HepG2 (cell line): ENCODE measurements around the gene PXMP2. TPM values are rescaled to one million over a fixed set of nuclear protein-coding genes. Genes with fewer than 3 reads are reported as not detected.

Source experiments
- ARHGAP35 ChIP-seq: sonication (generic); formaldehyde crosslinking; IDR thresholded peaks from 2 replicates; pipeline ENCODE4 v1.9.0; 2022; ENCODE audit warnings: mild to moderate bottlenecking, inconsistent platforms, moderate library complexity, missing genetic modification reagents, borderline replicate concordance
- CREB1 ChIP-seq, 2 experiments: fragments of 450-650 bp in 1 of 2; IDR thresholded peaks; 2 replicates each; pipeline ENCODE4 v1.6.1; 2016 to 2017; ENCODE audit warnings: control low read depth in 1 of 2, mild to moderate bottlenecking in 1 of 2, missing compliant biosample characterization in 1 of 2, missing genetic modification characterization in 1 of 2
- CSRNP1 ChIP-seq: sonication (generic); formaldehyde crosslinking; IDR thresholded peaks from 2 replicates; pipeline ENCODE4 v1.8.1; 2023; ENCODE audit warnings: mild to moderate bottlenecking, missing genetic modification reagents
- ETS1 ChIP-seq: sonication (generic); formaldehyde crosslinking; IDR thresholded peaks from 2 replicates; pipeline ENCODE4 v1.4.0; 2020; ENCODE audit warnings: missing genetic modification reagents
- KDM6A ChIP-seq: IDR thresholded peaks from 2 replicates; pipeline ENCODE4 v1.6.1; 2016; ENCODE audit warnings: low read depth
- KMT2B ChIP-seq: IDR thresholded peaks from 2 replicates; pipeline ENCODE4 v1.6.1; 2016; ENCODE audit warnings: missing genetic modification reagents, missing compliant biosample characterization
- PAX8 ChIP-seq: sonication (generic); formaldehyde crosslinking; IDR thresholded peaks from 2 replicates; pipeline ENCODE4 v1.8.0; 2022; ENCODE audit warnings: mild to moderate bottlenecking, missing genetic modification reagents, borderline replicate concordance
- PHF8 ChIP-seq: sonication (generic); formaldehyde crosslinking; IDR thresholded peaks from 2 replicates; pipeline ENCODE4 v1.5.0; 2020; ENCODE audit warnings: missing genetic modification reagents
- RAD51 ChIP-seq: fragments of 450-650 bp; IDR thresholded peaks from 2 replicates; pipeline ENCODE4 v1.6.1; 2016; ENCODE audit warnings: borderline replicate concordance
- REL ChIP-seq: sonication (generic); formaldehyde crosslinking; conservative IDR thresholded peaks from 2 replicates; pipeline ENCODE4 v1.8.0; 2022; ENCODE audit warnings: mild to moderate bottlenecking, missing genetic modification reagents, moderate library complexity
- STAG1 ChIP-seq: sonication (generic); formaldehyde crosslinking; IDR thresholded peaks from 2 replicates; pipeline ENCODE4 v1.4.0; 2020; ENCODE audit warnings: missing genetic modification reagents
- TFDP2 ChIP-seq: sonication (generic); formaldehyde crosslinking; IDR thresholded peaks from 2 replicates; pipeline ENCODE4 v1.4.0; 2020; ENCODE audit warnings: missing genetic modification reagents
- ZBTB34 ChIP-seq: sonication (generic); formaldehyde crosslinking; IDR thresholded peaks from 2 replicates; pipeline ENCODE4 v1.8.0; 2022; ENCODE audit warnings: mild to moderate bottlenecking, missing genetic modification reagents
- ZKSCAN5 ChIP-seq: sonication (generic); formaldehyde crosslinking; IDR thresholded peaks from 2 replicates; pipeline ENCODE4 v1.5.1; 2020; ENCODE audit warnings: mild to moderate bottlenecking, missing genetic modification reagents
- ZNF234 ChIP-seq: sonication (generic); formaldehyde crosslinking; conservative IDR thresholded peaks from 2 replicates; pipeline ENCODE4 v1.5.1; 2020; ENCODE audit warnings: mild to moderate bottlenecking, missing genetic modification reagents
- ZNF546 ChIP-seq: sonication (generic); formaldehyde crosslinking; conservative IDR thresholded peaks from 2 replicates; pipeline ENCODE4 v1.8.1; 2023; ENCODE audit warnings: mild to moderate bottlenecking, missing genetic modification reagents
- ZNF777 ChIP-seq: sonication (generic); formaldehyde crosslinking; IDR thresholded peaks from 2 replicates; pipeline ENCODE4 v1.4.0; 2020; ENCODE audit warnings: missing genetic modification reagents
- ZNF841 ChIP-seq: sonication (generic); formaldehyde crosslinking; IDR thresholded peaks from 2 replicates; pipeline ENCODE4 v1.8.1; 2023; ENCODE audit warnings: missing genetic modification reagents, borderline replicate concordance
- ZSCAN5A ChIP-seq: sonication (generic); formaldehyde crosslinking; IDR thresholded peaks from 2 replicates; pipeline ENCODE4 v1.8.0; 2022; ENCODE audit warnings: mild to moderate bottlenecking, missing genetic modification reagents, borderline replicate concordance
- polyA plus RNA-seq, 8 experiments: library from polyadenylated mRNA; depleted of rRNA in 3 of 8; stranded (reverse) in 7 of 8; unstranded in 1 of 8; fragments of >200 nt; fragmentation: Illumina TruSeq in 4 of 8; extraction: Trizol in 4 of 8; gene quantifications; 2 replicates each; pipeline versions ENCODE4 v1.2.1 to v1.2.3, GENCODE V29; 2011 to 2016; ENCODE audit warnings: low read depth in 4 of 8, missing spikeins in 1 of 8, mixed read lengths in 1 of 8; ENCODE audit not compliant: insufficient read depth in 1 of 8
- total RNA-seq, 5 experiments: library from RNA; depleted of rRNA; stranded (reverse); fragments of >200 nt; fragmentation: Illumina TruSeq; extraction: Trizol; gene quantifications; 2 replicates each; pipeline ENCODE4 v1.2.3, GENCODE V29; 2016; ENCODE audit warnings: low read depth in 1 of 5

The PXMP2 gene
- total and polyA plus RNA-seq, 2 of the 13 experiments (the other 11 are each of a cell fraction or from before 2014, with no cell fraction given) = 25.5 to 42.9 TPM

GRCh38 chr12:132687211-132688164 is at the start of gene PXMP2, which contains the start of gene POLE (continued):
- TF ChIP-seq STAG1 (CRISPR knock-in tag) (no peak), CREB1 (IDR thresholded peaks at IDR 0.05) (peak; percentile 28; the same call in 1 of the 2 replicates), CREB1 (CRISPR knock-in tag; IDR thresholded peaks at IDR 0.05) (no peak), ZBTB34 (CRISPR knock-in tag) (no peak), ZSCAN5A (CRISPR knock-in tag) (no peak), ZNF841 (CRISPR knock-in tag) (no peak; the same call in 1 of the 2 replicates), RAD51 (no peak), ARHGAP35 (peak; percentile 49; the same call in 1 of the 2 replicates), PHF8 (CRISPR knock-in tag) (peak; percentile 64), ZNF777 (CRISPR knock-in tag) (peak; percentile 80; the same call in 1 of the 2 replicates), REL (CRISPR knock-in tag) (peak; percentile 64; the same call in 1 of the 2 replicates), ZNF546 (CRISPR knock-in tag) (no peak), ETS1 (no peak), ZNF234 (no peak), CSRNP1 (CRISPR knock-in tag) (no peak), KMT2B (CRISPR knock-in tag) (peak; percentile 67), ZKSCAN5 (CRISPR knock-in tag) (no peak), TFDP2 (CRISPR knock-in tag) (peak; percentile 98), KDM6A (CRISPR knock-in tag) (no peak), PAX8 (CRISPR knock-in tag) (peak; percentile 92; the same call in 1 of the 2 replicates)
